HepG2 (cell line): Measurements from ENCODE around the gene RPLP2. TPM values are rescaled to one million over a fixed set of nuclear protein-coding genes. Genes with fewer than 3 reads are reported as not detected.

Experiments used
- ARNT2 ChIP-seq: sonication (generic); formaldehyde crosslinking; IDR thresholded peaks from 2 replicates; pipeline ENCODE4 v1.8.0; 2022; ENCODE audit warnings: mild to moderate bottlenecking, low read depth, missing genetic modification reagents, moderate library complexity
- EEA1 ChIP-seq: sonication (generic); formaldehyde crosslinking; IDR thresholded peaks from 2 replicates; pipeline ENCODE4 v1.5.1; 2020; ENCODE audit warnings: mild to moderate bottlenecking, missing genetic modification reagents, borderline replicate concordance
- MIER3 ChIP-seq: IDR thresholded peaks from 2 replicates; pipeline ENCODE4 v1.6.1; 2016; ENCODE audit warnings: missing compliant biosample characterization, borderline replicate concordance
- NFAT5 ChIP-seq: sonication (generic); formaldehyde crosslinking; IDR thresholded peaks from 2 replicates; pipeline ENCODE4 v1.4.0; 2020; ENCODE audit warnings: missing genetic modification reagents
- NR0B2 ChIP-seq: sonication (generic); formaldehyde crosslinking; IDR thresholded peaks from 2 replicates; pipeline ENCODE4 v1.4.0; 2020; ENCODE audit warnings: mild to moderate bottlenecking, missing genetic modification reagents
- PHF8 ChIP-seq: sonication (generic); formaldehyde crosslinking; IDR thresholded peaks from 2 replicates; pipeline ENCODE4 v1.5.0; 2020; ENCODE audit warnings: missing genetic modification reagents
- SAP130 ChIP-seq: IDR thresholded peaks from 2 replicates; pipeline ENCODE4 v1.6.1; 2016; ENCODE audit warnings: low read depth
- U2AF2 ChIP-seq: fragments of 200-400 bp; formaldehyde crosslinking; IDR thresholded peaks from 2 replicates; pipeline ENCODE4 v1.6.1; 2017; ENCODE audit warnings: low read depth, mild to moderate bottlenecking, low read length
- ZBTB40 ChIP-seq, 2 experiments: fragments of 450-650 bp in 1 of 2; sonication (generic) in 1 of 2; formaldehyde crosslinking in 1 of 2; IDR thresholded peaks; 2 replicates each; pipeline versions ENCODE4 v1.6.1 to v1.8.0; 2016 to 2022; ENCODE audit warnings: antibody characterized with exemption in 1 of 2, mild to moderate bottlenecking in 1 of 2, missing genetic modification reagents in 1 of 2
- ZNF224 ChIP-seq: sonication (generic); formaldehyde crosslinking; IDR thresholded peaks from 2 replicates; pipeline ENCODE4 v1.5.0; 2020; ENCODE audit warnings: mild to moderate bottlenecking, missing genetic modification reagents
- ZNF512 ChIP-seq: sonication (generic); formaldehyde crosslinking; IDR thresholded peaks from 2 replicates; pipeline ENCODE4 v1.4.0; 2020; ENCODE audit warnings: mild to moderate bottlenecking, missing genetic modification reagents
- polyA plus RNA-seq, 8 experiments: library from polyadenylated mRNA; depleted of rRNA in 3 of 8; stranded (reverse) in 7 of 8; unstranded in 1 of 8; fragments of >200 nt; fragmentation: Illumina TruSeq in 4 of 8; extraction: Trizol in 4 of 8; gene quantifications; 2 replicates each; pipeline versions ENCODE4 v1.2.1 to v1.2.3, GENCODE V29; 2011 to 2016; ENCODE audit warnings: low read depth in 4 of 8, missing spikeins in 1 of 8, mixed read lengths in 1 of 8; ENCODE audit not compliant: insufficient read depth in 1 of 8
- total RNA-seq, 5 experiments: library from RNA; depleted of rRNA; stranded (reverse); fragments of >200 nt; fragmentation: Illumina TruSeq; extraction: Trizol; gene quantifications; 2 replicates each; pipeline ENCODE4 v1.2.3, GENCODE V29; 2016; ENCODE audit warnings: low read depth in 1 of 5

The RPLP2 gene
- total and polyA plus RNA-seq, 2 of the 13 experiments (the other 11 are each of a cell fraction or from before 2014, with no cell fraction given) = 978 to 2,106 TPM

- peak; percentile 44; the same call in 1 of the 2 replicates for TF ChIP-seq NFAT5 (CRISPR knock-in tag)
- peak; percentile 69; the same call in 1 of the 2 replicates for TF ChIP-seq EEA1
- TF ChIP-seq ZBTB40 (IDR thresholded peaks at IDR 0.05) = peak; percentile 38; the same call in 1 of the 2 replicates
- TF ChIP-seq ZBTB40 (CRISPR knock-in tag; IDR thresholded peaks at IDR 0.05) = peak; percentile 80; the same call in 1 of the 2 replicates
- peak; percentile 75; the same call in 1 of the 2 replicates for TF ChIP-seq ARNT2
- TF ChIP-seq SAP130 (CRISPR knock-in tag) = peak; percentile 95
- TF ChIP-seq MIER3 (CRISPR knock-in tag) = no peak
- TF ChIP-seq ZNF512 (CRISPR knock-in tag) = no peak
- TF ChIP-seq NR0B2 (CRISPR knock-in tag) = peak; percentile 86; the same call in 1 of the 2 replicates
- peak; percentile 100 for TF ChIP-seq PHF8
- 0 out of 2 replicates have a peak, but pooled peaks have one; percentile 74 for TF ChIP-seq ZNF224 (CRISPR knock-in tag)
- no peak for TF ChIP-seq U2AF2
Observed at GRCh38 chr11:809287-810039, at the start of gene RPLP2 (continued).
